ENCODE measurements around the gene NAA80. TPM values are rescaled to one million over a fixed set of nuclear protein-coding genes. Genes with fewer than 3 reads are reported as not detected.

Gene NAA80
- total RNA-seq, 1 experiment from 2014 or later = 8.7 TPM

- Histone ChIP-seq H3K36me3 (ENCODE audit: low read depth, low read length) (peaks cover 6% of the 10 kb centered on the region), H2AFZ (ENCODE audit: low read length) (peak overlapping the region; percentile 92), H3K27me3 (ENCODE audit: low read length) (no peaks in the 10 kb centered on the region), H3K4me3 (ENCODE audit: low read length) (peak overlapping the region; percentile 97), H3K9me3 (ENCODE audit: low read length) (no peaks in the 10 kb centered on the region), H3K4me2 (ENCODE audit: low read length) (peak overlapping the region; percentile 99), H3F3A (ENCODE audit: low read length, unreplicated experiment) (peaks cover 13% of the 10 kb centered on the region), H3K9ac (ENCODE audit: low read length) (peak overlapping the region; percentile 93), H3K4me1 (ENCODE audit: insufficient read depth, low read length) (peaks cover 41% of the 10 kb centered on the region), H3K79me2 (ENCODE audit: low read length) (peaks cover 34% of the 10 kb centered on the region), H3K9me2 (replicated peaks; ENCODE audit: low read length) (no peaks in the 10 kb centered on the region), H4K20me1 (ENCODE audit: low read length) (no peaks in the 10 kb centered on the region), H3K27ac (ENCODE audit: low read length) (peak overlapping the region; percentile 86)
- intact Hi-C loops (cut with micrococcal nuclease) = loop anchor here (1.0 to 5.0 kb wide), 2 partner anchors 22 to 124 kb away; partner anchors contain the start of genes HYAL3 and NAA80
- TF ChIP-seq CTCF (conservative IDR thresholded peaks at IDR 0.05; ENCODE audit: low read depth, low read length) (peak; percentile 70), EZH2 (IDR thresholded peaks at IDR 0.05; ENCODE audit: low read length, unreplicated experiment) (no peak)
- peak; percentile 66 for ATAC-seq
- ChIA-PET CTCF (interaction anchor here (0.6 to 1.0 kb wide), 9 partner anchors 15 to 1361 kb away, joined by 4 to 10 read pairs (median 6); partner anchors contain the start of genes HYAL3 and NAA80), POLR2A (ENCODE audit: unreplicated experiment) (no interaction called here)
- BruUV-seq (replicated peaks) = TSS peak; percentile 12
- peak; percentile 89 for DNase-seq
Measured at GRCh38 chr3:50321336-50322114, 22.3 kb upstream of the NAA80 start.

GRCh38 chr3:50320853-50321335 is 21.7 kb upstream of the NAA80 start:
- ATAC-seq = peak; percentile 35
- Histone ChIP-seq H3K9ac (ENCODE audit: low read length) (peak overlapping the region; percentile 93), H2AFZ (ENCODE audit: low read length) (peak overlapping the region; percentile 92), H3K9me2 (replicated peaks; ENCODE audit: low read length) (no peaks in the 10 kb centered on the region), H3K4me1 (ENCODE audit: insufficient read depth, low read length) (peaks cover 47% of the 10 kb centered on the region), H3K79me2 (ENCODE audit: low read length) (peaks cover 30% of the 10 kb centered on the region), H3K27me3 (ENCODE audit: low read length) (no peaks in the 10 kb centered on the region), H4K20me1 (ENCODE audit: low read length) (no peaks in the 10 kb centered on the region), H3K27ac (ENCODE audit: low read length) (peak overlapping the region; percentile 86), H3F3A (ENCODE audit: low read length, unreplicated experiment) (peaks cover 13% of the 10 kb centered on the region), H3K4me2 (ENCODE audit: low read length) (peak overlapping the region; percentile 99), H3K4me3 (ENCODE audit: low read length) (peak overlapping the region; percentile 97), H3K36me3 (ENCODE audit: low read depth, low read length) (peaks cover 6% of the 10 kb centered on the region), H3K9me3 (ENCODE audit: low read length) (no peaks in the 10 kb centered on the region)
- ChIA-PET CTCF (interaction anchor here (0.6 to 1.0 kb wide), 9 partner anchors 15 to 1361 kb away, joined by 4 to 10 read pairs (median 6); partner anchors contain the start of genes HYAL3 and NAA80), POLR2A (ENCODE audit: unreplicated experiment) (no interaction called here)
- intact Hi-C loops (cut with micrococcal nuclease) = loop anchor here (1.0 to 5.0 kb wide), 2 partner anchors 22 to 124 kb away; partner anchors contain the start of genes HYAL3 and NAA80
- no peak for TF ChIP-seq EZH2 (IDR thresholded peaks at IDR 0.05; ENCODE audit: low read length, unreplicated experiment)
- TF ChIP-seq CTCF (conservative IDR thresholded peaks at IDR 0.05; ENCODE audit: low read depth, low read length) = no peak
- no peak for TF ChIP-seq EZH2phosphoT487 (IDR thresholded peaks at IDR 0.05; ENCODE audit: borderline replicate concordance, low read length)
- peak; percentile 78 for DNase-seq
- BruUV-seq (replicated peaks) = no TSS peak

All from PC-3 (cell line).